HepG2 (cell line): ENCODE results near the gene UEVLD. TPM values are rescaled to one million over a fixed set of nuclear protein-coding genes. Genes with fewer than 3 reads are reported as not detected.

Experiments
- CHD2 ChIP-seq: IDR thresholded peaks from 2 replicates; pipeline ENCODE4 v1.6.1; 2011; ENCODE audit warnings: low read depth, low read length, improper control_type of control experiment
- IKZF4 ChIP-seq: sonication (generic); formaldehyde crosslinking; IDR thresholded peaks from 2 replicates; pipeline ENCODE4 v1.5.1; 2020; ENCODE audit warnings: borderline replicate concordance, mild to moderate bottlenecking, low read depth, missing genetic modification reagents; ENCODE audit errors: not compliant biosample characterization
- KAT2B ChIP-seq: fragments of 150-350 bp; IDR thresholded peaks from 2 replicates; pipeline ENCODE4 v1.6.1; 2014; ENCODE audit warnings: low read depth, low read length, borderline replicate concordance
- NR2F2 ChIP-seq: IDR thresholded peaks from 2 replicates; pipeline ENCODE4 v1.6.1; 2012; ENCODE audit warnings: low read depth, inconsistent platforms, borderline replicate concordance
- PRPF4 ChIP-seq: fragments of 200-400 bp; formaldehyde crosslinking; IDR thresholded peaks from 2 replicates; pipeline ENCODE4 v1.6.1; 2016; ENCODE audit warnings: low read length, low read depth; ENCODE audit not compliant: poor library complexity, severe bottlenecking
- SALL1 ChIP-seq: sonication (generic); formaldehyde crosslinking; IDR thresholded peaks from 2 replicates; pipeline ENCODE4 v1.8.0; 2022; ENCODE audit warnings: mild to moderate bottlenecking, missing genetic modification reagents
- SATB2 ChIP-seq: sonication (generic); formaldehyde crosslinking; IDR thresholded peaks from 2 replicates; pipeline ENCODE4 v1.5.0; 2020; ENCODE audit warnings: missing genetic modification reagents
- SCMH1 ChIP-seq: sonication (generic); formaldehyde crosslinking; IDR thresholded peaks from 2 replicates; pipeline ENCODE4 v1.9.0; 2021; ENCODE audit warnings: missing genetic modification reagents, mild to moderate bottlenecking, borderline replicate concordance
- ZNF251 ChIP-seq: sonication (generic); formaldehyde crosslinking; IDR thresholded peaks from 2 replicates; pipeline ENCODE4 v1.9.0; 2021; ENCODE audit warnings: mild to moderate bottlenecking, missing genetic modification reagents
- ZNF446 ChIP-seq: sonication (generic); formaldehyde crosslinking; IDR thresholded peaks from 2 replicates; pipeline ENCODE4 v1.5.0; 2020; ENCODE audit warnings: mild to moderate bottlenecking, missing genetic modification reagents
- ZNF549 ChIP-seq: sonication (generic); formaldehyde crosslinking; IDR thresholded peaks from 2 replicates; pipeline ENCODE4 v1.5.0; 2020; ENCODE audit warnings: missing genetic modification reagents
- ZNF589 ChIP-seq: sonication (generic); formaldehyde crosslinking; conservative IDR thresholded peaks from 2 replicates; pipeline ENCODE4 v1.8.0; 2022; ENCODE audit warnings: mild to moderate bottlenecking, moderate library complexity, missing genetic modification reagents
- ZNF724P ChIP-seq: sonication (generic); formaldehyde crosslinking; IDR thresholded peaks from 2 replicates; pipeline ENCODE4 v1.8.0; 2022; ENCODE audit warnings: missing genetic modification reagents, borderline replicate concordance
- ZNF891 ChIP-seq: sonication (generic); formaldehyde crosslinking; IDR thresholded peaks from 2 replicates; pipeline ENCODE4 v1.5.0; 2020; ENCODE audit warnings: mild to moderate bottlenecking, missing genetic modification reagents
- polyA plus RNA-seq, 8 experiments: library from polyadenylated mRNA; depleted of rRNA in 3 of 8; stranded (reverse) in 7 of 8; unstranded in 1 of 8; fragments of >200 nt; fragmentation: Illumina TruSeq in 4 of 8; extraction: Trizol in 4 of 8; gene quantifications; 2 replicates each; pipeline versions ENCODE4 v1.2.1 to v1.2.3, GENCODE V29; 2011 to 2016; ENCODE audit warnings: low read depth in 4 of 8, missing spikeins in 1 of 8, mixed read lengths in 1 of 8; ENCODE audit not compliant: insufficient read depth in 1 of 8
- total RNA-seq, 5 experiments: library from RNA; depleted of rRNA; stranded (reverse); fragments of >200 nt; fragmentation: Illumina TruSeq; extraction: Trizol; gene quantifications; 2 replicates each; pipeline ENCODE4 v1.2.3, GENCODE V29; 2016; ENCODE audit warnings: low read depth in 1 of 5
- TF ChIP-seq, protein P1 (sequence below): sonication (generic); formaldehyde crosslinking; IDR thresholded peaks from 2 replicates; pipeline ENCODE4 v1.4.0; 2020; ENCODE audit warnings: missing genetic modification reagents, borderline replicate concordance
- TF ChIP-seq, protein P2 (sequence below): IDR thresholded peaks from 2 replicates; pipeline ENCODE4 v1.4.0; 2020; ENCODE audit warnings: mild to moderate bottlenecking, missing genetic modification reagents
- TF ChIP-seq, protein P3 (sequence below): sonication (generic); formaldehyde crosslinking; IDR thresholded peaks from 2 replicates; pipeline ENCODE4 v1.4.0; 2020; ENCODE audit warnings: missing genetic modification reagents
- TF ChIP-seq, protein P4 (sequence below): sonication (generic); formaldehyde crosslinking; IDR thresholded peaks from 2 replicates; pipeline ENCODE4 v1.4.0; 2020; ENCODE audit warnings: mild to moderate bottlenecking, low read depth, missing genetic modification reagents

The UEVLD gene
- total and polyA plus RNA-seq, 2 of the 13 experiments (the other 11 are each of a cell fraction or from before 2014, with no cell fraction given) = 5.7 to 13.7 TPM

DNA sequence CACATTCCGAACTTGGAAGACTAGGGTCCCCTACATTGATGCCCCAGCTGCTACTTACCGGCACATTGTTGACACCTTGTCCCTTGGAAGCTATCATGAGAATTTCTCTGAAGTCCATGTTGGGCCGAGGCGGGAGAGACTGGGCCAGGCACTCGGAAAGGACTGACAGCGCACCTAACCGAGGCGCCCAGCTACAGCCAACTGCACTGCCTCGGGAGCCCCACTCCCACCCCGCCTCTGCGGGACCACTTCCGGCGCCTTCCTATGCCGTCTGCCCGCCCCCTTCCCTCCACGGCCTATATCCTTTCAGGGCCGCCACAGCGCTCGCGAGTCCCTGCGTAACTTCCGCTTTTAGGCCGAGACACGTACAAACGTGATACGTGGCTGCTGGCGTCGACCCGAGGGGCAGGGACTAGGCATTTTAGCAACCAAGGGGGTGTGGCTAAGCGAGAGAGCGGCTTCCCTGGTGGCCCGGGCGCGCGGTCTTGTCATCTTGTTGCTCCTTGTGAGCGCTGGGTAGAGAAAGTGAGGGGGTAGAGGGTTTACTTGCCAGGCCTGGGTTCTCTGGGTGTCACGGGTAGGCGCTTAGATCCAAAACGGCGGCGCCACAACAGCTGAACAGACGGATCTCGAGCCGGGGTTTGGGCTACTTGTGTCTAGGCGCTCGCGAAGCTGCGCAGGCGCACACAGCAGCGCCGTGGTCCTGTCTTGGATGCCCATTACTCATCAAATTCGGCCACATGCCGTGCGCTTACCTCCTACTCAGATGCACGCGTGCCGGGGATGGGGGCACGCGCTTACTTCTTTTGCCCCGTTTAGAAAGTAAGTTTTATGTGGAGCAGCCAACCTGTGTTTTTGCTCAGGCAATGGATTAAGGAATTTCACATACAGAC, 45.9 kb upstream of the UEVLD start, which contains the start of gene SPTY2D1 (continued):
- TF ChIP-seq ZNF724P (0 out of 2 replicates have a peak, but pooled peaks have one; percentile 38), ZNF891 (CRISPR knock-in tag) (peak; percentile 35; the same call in 1 of the 2 replicates), ZNF446 (CRISPR knock-in tag) (no peak), ZNF251 (0 out of 2 replicates have a peak, but pooled peaks have one; percentile 63), KAT2B (no peak), IKZF4 (CRISPR knock-in tag) (no peak), PRPF4 (no peak), SALL1 (CRISPR knock-in tag) (peak; percentile 58), CHD2 (peak; percentile 84), NR2F2 (no peak; the same call in 1 of the 2 replicates), ZNF549 (CRISPR knock-in tag) (no peak), ZNF589 (CRISPR knock-in tag) (0 out of 2 replicates have a peak, but pooled peaks have one; percentile 39), SCMH1 (CRISPR knock-in tag) (no peak), SATB2 (CRISPR knock-in tag) (no peak)
- TF ChIP-seq, protein P1, sequence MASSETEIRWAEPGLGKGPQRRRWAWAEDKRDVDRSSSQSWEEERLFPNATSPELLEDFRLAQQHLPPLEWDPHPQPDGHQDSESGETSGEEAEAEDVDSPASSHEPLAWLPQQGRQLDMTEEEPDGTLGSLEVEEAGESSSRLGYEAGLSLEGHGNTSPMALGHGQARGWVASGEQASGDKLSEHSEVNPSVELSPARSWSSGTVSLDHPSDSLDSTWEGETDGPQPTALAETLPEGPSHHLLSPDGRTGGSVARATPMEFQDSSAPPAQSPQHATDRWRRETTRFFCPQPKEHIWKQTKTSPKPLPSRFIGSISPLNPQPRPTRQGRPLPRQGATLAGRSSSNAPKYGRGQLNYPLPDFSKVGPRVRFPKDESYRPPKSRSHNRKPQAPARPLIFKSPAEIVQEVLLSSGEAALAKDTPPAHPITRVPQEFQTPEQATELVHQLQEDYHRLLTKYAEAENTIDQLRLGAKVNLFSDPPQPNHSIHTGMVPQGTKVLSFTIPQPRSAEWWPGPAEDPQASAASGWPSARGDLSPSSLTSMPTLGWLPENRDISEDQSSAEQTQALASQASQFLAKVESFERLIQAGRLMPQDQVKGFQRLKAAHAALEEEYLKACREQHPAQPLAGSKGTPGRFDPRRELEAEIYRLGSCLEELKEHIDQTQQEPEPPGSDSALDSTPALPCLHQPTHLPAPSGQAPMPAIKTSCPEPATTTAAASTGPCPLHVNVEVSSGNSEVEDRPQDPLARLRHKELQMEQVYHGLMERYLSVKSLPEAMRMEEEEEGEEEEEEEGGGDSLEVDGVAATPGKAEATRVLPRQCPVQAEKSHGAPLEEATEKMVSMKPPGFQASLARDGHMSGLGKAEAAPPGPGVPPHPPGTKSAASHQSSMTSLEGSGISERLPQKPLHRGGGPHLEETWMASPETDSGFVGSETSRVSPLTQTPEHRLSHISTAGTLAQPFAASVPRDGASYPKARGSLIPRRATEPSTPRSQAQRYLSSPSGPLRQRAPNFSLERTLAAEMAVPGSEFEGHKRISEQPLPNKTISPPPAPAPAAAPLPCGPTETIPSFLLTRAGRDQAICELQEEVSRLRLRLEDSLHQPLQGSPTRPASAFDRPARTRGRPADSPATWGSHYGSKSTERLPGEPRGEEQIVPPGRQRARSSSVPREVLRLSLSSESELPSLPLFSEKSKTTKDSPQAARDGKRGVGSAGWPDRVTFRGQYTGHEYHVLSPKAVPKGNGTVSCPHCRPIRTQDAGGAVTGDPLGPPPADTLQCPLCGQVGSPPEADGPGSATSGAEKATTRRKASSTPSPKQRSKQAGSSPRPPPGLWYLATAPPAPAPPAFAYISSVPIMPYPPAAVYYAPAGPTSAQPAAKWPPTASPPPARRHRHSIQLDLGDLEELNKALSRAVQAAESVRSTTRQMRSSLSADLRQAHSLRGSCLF = no peak
- TF ChIP-seq, protein P2, sequence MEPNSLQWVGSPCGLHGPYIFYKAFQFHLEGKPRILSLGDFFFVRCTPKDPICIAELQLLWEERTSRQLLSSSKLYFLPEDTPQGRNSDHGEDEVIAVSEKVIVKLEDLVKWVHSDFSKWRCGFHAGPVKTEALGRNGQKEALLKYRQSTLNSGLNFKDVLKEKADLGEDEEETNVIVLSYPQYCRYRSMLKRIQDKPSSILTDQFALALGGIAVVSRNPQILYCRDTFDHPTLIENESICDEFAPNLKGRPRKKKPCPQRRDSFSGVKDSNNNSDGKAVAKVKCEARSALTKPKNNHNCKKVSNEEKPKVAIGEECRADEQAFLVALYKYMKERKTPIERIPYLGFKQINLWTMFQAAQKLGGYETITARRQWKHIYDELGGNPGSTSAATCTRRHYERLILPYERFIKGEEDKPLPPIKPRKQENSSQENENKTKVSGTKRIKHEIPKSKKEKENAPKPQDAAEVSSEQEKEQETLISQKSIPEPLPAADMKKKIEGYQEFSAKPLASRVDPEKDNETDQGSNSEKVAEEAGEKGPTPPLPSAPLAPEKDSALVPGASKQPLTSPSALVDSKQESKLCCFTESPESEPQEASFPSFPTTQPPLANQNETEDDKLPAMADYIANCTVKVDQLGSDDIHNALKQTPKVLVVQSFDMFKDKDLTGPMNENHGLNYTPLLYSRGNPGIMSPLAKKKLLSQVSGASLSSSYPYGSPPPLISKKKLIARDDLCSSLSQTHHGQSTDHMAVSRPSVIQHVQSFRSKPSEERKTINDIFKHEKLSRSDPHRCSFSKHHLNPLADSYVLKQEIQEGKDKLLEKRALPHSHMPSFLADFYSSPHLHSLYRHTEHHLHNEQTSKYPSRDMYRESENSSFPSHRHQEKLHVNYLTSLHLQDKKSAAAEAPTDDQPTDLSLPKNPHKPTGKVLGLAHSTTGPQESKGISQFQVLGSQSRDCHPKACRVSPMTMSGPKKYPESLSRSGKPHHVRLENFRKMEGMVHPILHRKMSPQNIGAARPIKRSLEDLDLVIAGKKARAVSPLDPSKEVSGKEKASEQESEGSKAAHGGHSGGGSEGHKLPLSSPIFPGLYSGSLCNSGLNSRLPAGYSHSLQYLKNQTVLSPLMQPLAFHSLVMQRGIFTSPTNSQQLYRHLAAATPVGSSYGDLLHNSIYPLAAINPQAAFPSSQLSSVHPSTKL = peak; percentile 46
- TF ChIP-seq, protein P3, sequence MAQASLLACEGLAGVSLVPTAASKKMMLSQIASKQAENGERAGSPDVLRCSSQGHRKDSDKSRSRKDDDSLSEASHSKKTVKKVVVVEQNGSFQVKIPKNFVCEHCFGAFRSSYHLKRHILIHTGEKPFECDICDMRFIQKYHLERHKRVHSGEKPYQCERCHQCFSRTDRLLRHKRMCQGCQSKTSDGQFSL (CRISPR knock-in tag) = no peak
- TF ChIP-seq, protein P4, sequence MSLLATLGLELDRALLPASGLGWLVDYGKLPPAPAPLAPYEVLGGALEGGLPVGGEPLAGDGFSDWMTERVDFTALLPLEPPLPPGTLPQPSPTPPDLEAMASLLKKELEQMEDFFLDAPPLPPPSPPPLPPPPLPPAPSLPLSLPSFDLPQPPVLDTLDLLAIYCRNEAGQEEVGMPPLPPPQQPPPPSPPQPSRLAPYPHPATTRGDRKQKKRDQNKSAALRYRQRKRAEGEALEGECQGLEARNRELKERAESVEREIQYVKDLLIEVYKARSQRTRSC (CRISPR knock-in tag) = peak; percentile 37; the same call in 1 of the 2 replicates
